GM10248 (cell line): ENCODE results near the gene JAG2.

Experiments
- CTCF ChIA-PET: fragments of 300-600 bp; sonication (Branson Sonifier 250); formaldehyde crosslinking; extraction: SDS; loops from one replicate; lab custom pipeline; 2021; ENCODE audit warnings: antibody characterized with exemption; lab: Yijun Ruan, JAX
- POLR2A ChIA-PET: fragments of 350-650 bp; sonication (Branson Sonifier 250); formaldehyde crosslinking; extraction: SDS; loops from one replicate; lab custom pipeline; 2020; ENCODE audit warnings: antibody characterized with exemption; lab: Yijun Ruan, JAX
- DNase-seq: peaks from one replicate; pipeline ENCODE4 v3.0.0; 2012; ENCODE audit errors: extremely low spot score
- TF ChIP-seq, protein P1 (sequence below): IDR thresholded peaks from 2 replicates; pipeline ENCODE4 v1.5.1; 2012; ENCODE audit warnings: mild to moderate bottlenecking, low read depth; ENCODE audit errors: extremely low read depth, missing control alignments, control extremely low read depth

JAG2 gene

DNA sequence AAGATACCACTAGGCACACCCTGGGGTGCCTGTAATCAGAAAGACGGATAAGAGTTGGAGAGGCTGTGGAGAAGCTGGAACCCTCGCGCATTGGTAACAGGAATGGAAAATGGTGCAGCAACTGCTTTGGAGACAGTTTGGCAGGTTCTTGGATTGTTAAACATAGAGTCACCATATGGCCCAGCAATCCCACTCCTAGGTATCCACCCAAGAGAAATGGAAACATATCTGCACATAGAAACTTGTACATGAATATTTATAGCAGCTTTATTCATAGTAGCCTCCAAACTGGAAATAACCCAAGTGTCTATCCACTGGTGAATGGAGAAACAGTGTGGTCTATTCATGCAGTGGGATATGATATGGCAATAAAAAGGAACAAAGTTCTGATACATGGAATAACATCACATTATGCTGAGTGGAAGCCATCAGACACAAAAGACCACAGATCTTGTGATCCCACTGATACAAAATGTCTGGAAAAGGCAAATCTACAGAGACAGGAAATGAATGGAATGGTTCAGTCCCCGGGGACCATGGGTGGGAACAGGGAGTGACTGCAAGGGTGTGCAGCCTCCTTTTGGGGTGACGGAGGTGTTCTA, 45.4 kb downstream of the JAG2 start:
- CTCF ChIA-PET: no interaction called here
- POLR2A ChIA-PET: no interaction called here
- TF ChIP-seq, protein P1, sequence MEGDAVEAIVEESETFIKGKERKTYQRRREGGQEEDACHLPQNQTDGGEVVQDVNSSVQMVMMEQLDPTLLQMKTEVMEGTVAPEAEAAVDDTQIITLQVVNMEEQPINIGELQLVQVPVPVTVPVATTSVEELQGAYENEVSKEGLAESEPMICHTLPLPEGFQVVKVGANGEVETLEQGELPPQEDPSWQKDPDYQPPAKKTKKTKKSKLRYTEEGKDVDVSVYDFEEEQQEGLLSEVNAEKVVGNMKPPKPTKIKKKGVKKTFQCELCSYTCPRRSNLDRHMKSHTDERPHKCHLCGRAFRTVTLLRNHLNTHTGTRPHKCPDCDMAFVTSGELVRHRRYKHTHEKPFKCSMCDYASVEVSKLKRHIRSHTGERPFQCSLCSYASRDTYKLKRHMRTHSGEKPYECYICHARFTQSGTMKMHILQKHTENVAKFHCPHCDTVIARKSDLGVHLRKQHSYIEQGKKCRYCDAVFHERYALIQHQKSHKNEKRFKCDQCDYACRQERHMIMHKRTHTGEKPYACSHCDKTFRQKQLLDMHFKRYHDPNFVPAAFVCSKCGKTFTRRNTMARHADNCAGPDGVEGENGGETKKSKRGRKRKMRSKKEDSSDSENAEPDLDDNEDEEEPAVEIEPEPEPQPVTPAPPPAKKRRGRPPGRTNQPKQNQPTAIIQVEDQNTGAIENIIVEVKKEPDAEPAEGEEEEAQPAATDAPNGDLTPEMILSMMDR: no peak

GRCh38 chr14:105120056-105120455, 48.5 kb downstream of the JAG2 start:
- TF ChIP-seq, protein P1: no peak
- ChIA-PET CTCF (no interaction called here), POLR2A (no interaction called here)
- no peak for DNase-seq

More for the DNA sequence above, 45.4 kb downstream of the JAG2 start:
- no peak for DNase-seq

DNA sequence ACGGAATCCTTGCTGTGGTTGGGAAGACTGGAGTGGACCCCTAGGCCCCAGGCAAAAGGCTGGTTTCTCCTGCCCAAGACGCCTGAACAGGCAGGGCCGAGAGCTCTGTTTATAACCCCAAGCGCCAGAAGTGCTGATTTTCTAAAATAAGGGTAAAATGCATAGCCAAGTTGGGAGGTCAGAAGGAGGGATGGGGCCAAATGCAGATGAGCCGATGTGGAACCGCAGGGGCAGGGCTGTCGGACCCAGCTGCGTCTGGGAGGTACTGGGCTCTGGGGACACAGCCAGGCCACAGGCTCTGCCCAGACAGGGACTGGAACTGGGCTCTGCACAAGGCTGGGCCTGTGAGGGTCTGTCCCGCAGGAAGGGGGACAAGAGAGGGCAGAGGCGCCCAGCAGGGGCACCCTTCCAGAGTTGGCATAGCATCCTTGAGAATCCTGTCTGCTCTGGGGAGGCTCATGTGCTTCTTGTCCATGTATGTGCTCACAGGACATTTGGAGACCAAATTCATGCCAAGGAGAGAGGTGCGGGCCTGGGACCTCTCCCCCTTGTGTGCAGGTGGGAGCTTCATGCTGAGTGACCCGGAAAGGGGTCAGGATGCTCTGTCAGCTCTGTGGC, 49.1 kb downstream of the JAG2 start:
- ChIA-PET POLR2A (no interaction called here), CTCF (interaction anchor here (1.0 kb wide), 1 partner anchor 9 kb away, joined by 3 read pairs; no protein-coding TSS in a partner anchor)
- TF ChIP-seq, protein P1: no peak
- no peak for DNase-seq

DNA sequence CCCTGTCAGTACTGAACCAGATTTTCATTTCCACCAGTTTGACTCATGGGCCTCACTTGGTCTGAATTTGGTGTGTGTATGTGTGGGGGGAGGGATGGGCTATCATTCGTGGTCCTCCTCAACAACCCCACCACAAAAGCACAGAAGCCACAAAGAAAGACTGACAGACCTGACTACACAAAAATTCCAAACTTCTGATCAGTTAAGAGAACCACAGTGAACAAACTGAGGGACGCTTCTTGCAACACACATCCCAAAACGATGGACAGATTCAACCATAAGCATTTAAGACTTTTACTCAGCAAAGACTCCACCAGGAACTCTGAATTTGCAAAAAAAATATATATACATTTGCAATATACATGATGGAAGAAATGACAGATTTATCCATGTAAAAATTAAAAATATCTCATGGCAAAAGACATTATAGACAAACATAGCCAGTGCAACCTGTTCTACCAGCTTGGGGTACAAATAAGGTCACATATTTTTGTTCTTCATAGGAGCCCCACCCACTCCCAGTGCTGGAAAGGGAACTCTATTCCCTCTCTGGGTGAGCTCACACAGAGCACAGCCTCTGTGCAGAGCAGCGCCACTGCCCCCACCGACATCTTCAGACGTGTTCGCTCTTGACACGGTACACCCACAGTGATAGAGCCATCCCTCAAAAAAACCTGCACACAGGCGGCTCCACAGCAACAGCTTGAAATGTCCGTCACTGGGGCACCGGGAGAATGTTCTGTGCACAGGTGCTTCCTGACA, 49.7 kb downstream of the JAG2 start:
- TF ChIP-seq, protein P1: no peak
- no peak for DNase-seq
- ChIA-PET CTCF (interaction anchor here (1.0 kb wide), 1 partner anchor 10 kb away, joined by 3 read pairs; no protein-coding TSS in a partner anchor), POLR2A (no interaction called here)

DNA sequence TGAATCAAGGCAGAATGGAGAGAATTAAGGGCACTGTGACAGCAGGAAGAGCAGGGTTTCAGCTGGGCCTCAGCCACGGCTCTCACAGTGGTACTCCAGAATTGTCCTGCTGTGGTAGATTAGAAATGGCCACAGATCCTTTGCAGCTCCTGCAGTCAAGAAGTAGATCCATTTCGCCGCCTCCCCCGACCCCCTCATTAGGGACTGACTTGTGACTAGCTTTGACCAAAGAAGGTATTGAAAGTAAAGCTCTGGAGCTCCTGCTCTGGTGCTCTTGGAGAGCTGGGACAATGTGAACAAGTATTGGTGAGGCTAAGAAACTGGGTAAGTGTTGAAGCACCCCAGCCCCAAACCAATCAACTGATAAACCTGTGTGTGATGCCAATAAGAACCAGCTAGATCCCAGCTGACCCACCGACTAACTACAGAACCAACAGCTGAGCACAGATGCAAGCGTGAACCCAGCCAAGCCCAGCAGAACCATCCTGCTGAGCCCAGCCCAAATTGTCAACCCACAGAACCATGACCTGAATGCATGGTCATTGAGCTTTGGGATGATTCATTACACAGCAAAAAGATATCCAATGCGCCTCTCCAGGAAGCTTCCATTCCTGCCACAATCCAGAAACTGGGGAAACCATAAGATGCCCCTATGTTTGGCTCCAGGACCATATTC, 50.7 kb downstream of the JAG2 start:
- CTCF ChIA-PET: interaction anchor here (1.0 to 1.6 kb wide), 2 partner anchors 12 to 27 kb away, joined by 3 to 7 read pairs; no protein-coding TSS in a partner anchor
- TF ChIP-seq, protein P1: no peak
- POLR2A ChIA-PET: no interaction called here

GRCh38 chr14:105117257-105117646, 51.3 kb downstream of the JAG2 start:
- ChIA-PET POLR2A (no interaction called here), CTCF (interaction anchor here (1.0 to 1.6 kb wide), 2 partner anchors 12 to 27 kb away, joined by 3 to 7 read pairs; no protein-coding TSS in a partner anchor)
- no peak for DNase-seq
- TF ChIP-seq, protein P1: no peak

More for the DNA sequence above, 50.7 kb downstream of the JAG2 start:
- no peak for DNase-seq
